HG03103 (cell line): Measurements from ENCODE around the gene SETD7.
A peak's percentile ranks its signal among the peaks of the same experiment; 100 is the strongest.

Experiments used
- ATAC-seq: cut with Tn5 transposase; IDR thresholded peaks from one replicate; pipeline ENCODE4 v1.9.1; 2021; ENCODE audit warnings: low read depth; ENCODE audit not compliant: unreplicated experiment

SETD7 gene

GRCh38 chr4:139552517-139553307 is 3.3 kb downstream of the SETD7 start:
- ATAC-seq: no peak

GRCh38 chr4:139550724-139551429 is 5.1 kb downstream of the SETD7 start:
- no peak for ATAC-seq

- ATAC-seq: no peak
These were observed 8.0 kb downstream of the SETD7 start for GRCh38 chr4:139547979-139548378.

- ATAC-seq: no peak
These were observed 15.4 kb downstream of the SETD7 start for GRCh38 chr4:139540632-139541031.

GRCh38 chr4:139540161-139540560 is 15.9 kb downstream of the SETD7 start:
- ATAC-seq: no peak

- no peak for ATAC-seq
These were observed 18.7 kb downstream of the SETD7 start for GRCh38 chr4:139537292-139537691.

- no peak for ATAC-seq
These were observed 20.2 kb downstream of the SETD7 start for GRCh38 chr4:139535871-139536234.

GRCh38 chr4:139535228-139535870 is 20.7 kb downstream of the SETD7 start:
- no peak for ATAC-seq

GRCh38 chr4:139534287-139534950 is 21.6 kb downstream of the SETD7 start:
- no peak for ATAC-seq

GRCh38 chr4:139533511-139533910 is 22.5 kb downstream of the SETD7 start:
- ATAC-seq: no peak

GRCh38 chr4:139532947-139533346 is 23.1 kb downstream of the SETD7 start:
- ATAC-seq: no peak

- ATAC-seq: peak; percentile 62
These were observed 25.1 kb downstream of the SETD7 start for GRCh38 chr4:139530833-139531427.

GRCh38 chr4:139528377-139529005 is 27.5 kb downstream of the SETD7 start:
- ATAC-seq: peak; percentile 60

- no peak for ATAC-seq
These were observed 29.1 kb downstream of the SETD7 start for GRCh38 chr4:139526928-139527327.

- ATAC-seq: no peak
These were observed 30.6 kb downstream of the SETD7 start for GRCh38 chr4:139525414-139525813.

GRCh38 chr4:139524062-139524631 is 31.9 kb downstream of the SETD7 start:
- no peak for ATAC-seq

GRCh38 chr4:139523076-139523475 is 32.9 kb downstream of the SETD7 start:
- ATAC-seq: no peak

GRCh38 chr4:139522457-139522856 is 33.6 kb downstream of the SETD7 start:
- ATAC-seq: no peak

GRCh38 chr4:139521754-139522401 is 34.1 kb downstream of the SETD7 start:
- no peak for ATAC-seq
